Upper lobe of right lung (tissue), 1 donor: Measurements from ENCODE around the gene GRK5. TPM values are rescaled to one million over a fixed set of nuclear protein-coding genes. Genes with fewer than 3 reads are reported as not detected.

Experiments
- ATAC-seq: fragments of 200-7000 bp; cut with Tn5 transposase; one replicate; pipeline ENCODE4 v1.9.1; 2020; ENCODE audit warnings: mild to moderate bottlenecking, moderate library complexity
- DNase-seq: peaks from one replicate; pipeline ENCODE4 v3.0.0-alpha.2; 2020
- H3K27ac ChIP-seq: fragments of 200-600 bp; one replicate; pipeline ENCODE4 v1.8.0; 2022
- H3K27me3 ChIP-seq: fragments of 200-600 bp; one replicate; pipeline ENCODE4 v1.8.0; 2022; ENCODE audit warnings: mild to moderate bottlenecking
- H3K36me3 ChIP-seq: fragments of 200-600 bp; one replicate; pipeline ENCODE4 v1.8.0; 2022
- H3K4me1 ChIP-seq: fragments of 200-600 bp; one replicate; pipeline ENCODE4 v1.8.0; 2022
- H3K4me3 ChIP-seq: fragments of 200-600 bp; one replicate; pipeline ENCODE4 v1.8.0; 2022; ENCODE audit warnings: mild to moderate bottlenecking
- H3K9me3 ChIP-seq: fragments of 200-600 bp; one replicate; pipeline ENCODE4 v1.8.0; 2022
- intact Hi-C: fragments of 100-400 bp; cut with DNase I; formaldehyde crosslinking; loops from one replicate; pipeline ENCODE4 v1.11.0; 2022
- total RNA-seq: library from RNA; stranded (reverse); fragmentation: NEBNext Ultra II Directional; extraction: Animal tissue kit (Norgen Biotek cat#: 25700); gene quantifications from one replicate; pipeline ENCODE4 v1.2.1, GENCODE V29; 2021
- TF ChIP-seq, protein P1 (sequence below): fragments of 200-600 bp; IDR thresholded peaks from one replicate; pipeline ENCODE4 v1.8.0; 2022; ENCODE audit warnings: antibody characterized with exemption
- donor health status: DM: no; HTN: yes; CAD: no; lungs with severe emphysema.

Gene GRK5
- total RNA-seq, 1 donor from 2014 or later = 83.5 TPM

- no peaks in the 10 kb centered on the region for H3K36me3 ChIP-seq
- H3K27ac ChIP-seq = no peak overlapping the region
- DNase-seq (no peak), ATAC-seq (no peak)
- intact Hi-C loops = loop anchor here (10.0 kb wide), 1 partner anchor 354 kb away; the partner anchor contains the start of gene RGS10
- no peaks in the 10 kb centered on the region for H3K9me3 ChIP-seq
- TF ChIP-seq, protein P1, sequence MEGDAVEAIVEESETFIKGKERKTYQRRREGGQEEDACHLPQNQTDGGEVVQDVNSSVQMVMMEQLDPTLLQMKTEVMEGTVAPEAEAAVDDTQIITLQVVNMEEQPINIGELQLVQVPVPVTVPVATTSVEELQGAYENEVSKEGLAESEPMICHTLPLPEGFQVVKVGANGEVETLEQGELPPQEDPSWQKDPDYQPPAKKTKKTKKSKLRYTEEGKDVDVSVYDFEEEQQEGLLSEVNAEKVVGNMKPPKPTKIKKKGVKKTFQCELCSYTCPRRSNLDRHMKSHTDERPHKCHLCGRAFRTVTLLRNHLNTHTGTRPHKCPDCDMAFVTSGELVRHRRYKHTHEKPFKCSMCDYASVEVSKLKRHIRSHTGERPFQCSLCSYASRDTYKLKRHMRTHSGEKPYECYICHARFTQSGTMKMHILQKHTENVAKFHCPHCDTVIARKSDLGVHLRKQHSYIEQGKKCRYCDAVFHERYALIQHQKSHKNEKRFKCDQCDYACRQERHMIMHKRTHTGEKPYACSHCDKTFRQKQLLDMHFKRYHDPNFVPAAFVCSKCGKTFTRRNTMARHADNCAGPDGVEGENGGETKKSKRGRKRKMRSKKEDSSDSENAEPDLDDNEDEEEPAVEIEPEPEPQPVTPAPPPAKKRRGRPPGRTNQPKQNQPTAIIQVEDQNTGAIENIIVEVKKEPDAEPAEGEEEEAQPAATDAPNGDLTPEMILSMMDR = no peak
- no peak overlapping the region for H3K4me3 ChIP-seq
- H3K4me1 ChIP-seq = no peaks in the 10 kb centered on the region
- no peaks in the 10 kb centered on the region for H3K27me3 ChIP-seq
Observed at GRCh38 chr10:119190353-119190752, 17.0 kb upstream of the GRK5 start.

GRCh38 chr10:119190954-119191785 lies 16.2 kb upstream of the GRK5 start:
- Histone ChIP-seq H3K27me3 (no peaks in the 10 kb centered on the region), H3K9me3 (no peaks in the 10 kb centered on the region), H3K4me1 (no peaks in the 10 kb centered on the region), H3K36me3 (no peaks in the 10 kb centered on the region), H3K27ac (no peak overlapping the region), H3K4me3 (no peak overlapping the region)
- DNase-seq (no peak), ATAC-seq (no peak)
- TF ChIP-seq, protein P1 = no peak
- intact Hi-C loops = loop anchor here (10.0 kb wide), 1 partner anchor 354 kb away; the partner anchor contains the start of gene RGS10

DNA sequence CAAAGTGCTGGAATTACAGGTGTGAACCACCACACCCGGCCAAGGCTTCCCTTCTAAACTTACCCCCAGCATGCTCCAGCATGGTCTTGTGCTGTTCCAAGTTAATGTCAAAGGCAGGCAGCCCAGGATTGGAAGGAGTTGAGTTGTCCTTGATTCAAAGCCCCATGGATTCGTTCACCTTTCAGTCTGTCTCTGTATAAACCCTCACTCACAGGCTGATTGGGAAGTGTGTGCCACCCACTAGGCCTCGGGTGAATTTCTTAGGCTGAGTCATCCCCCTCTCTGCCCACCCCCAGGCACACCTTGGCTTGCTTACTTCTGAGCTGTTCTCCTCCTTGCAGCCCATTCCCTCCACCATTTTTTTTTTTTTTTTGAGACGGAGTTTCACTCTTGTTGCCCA lies 15.5 kb upstream of the GRK5 start:
- Histone ChIP-seq H3K36me3 (no peaks in the 10 kb centered on the region), H3K9me3 (no peaks in the 10 kb centered on the region), H3K4me1 (no peaks in the 10 kb centered on the region), H3K27ac (no peak overlapping the region), H3K4me3 (no peak overlapping the region), H3K27me3 (no peaks in the 10 kb centered on the region)
- DNase-seq (no peak), ATAC-seq (no peak)
- TF ChIP-seq, protein P1 = no peak
- intact Hi-C loops = loop anchor here (10.0 kb wide), 1 partner anchor 353 kb away; the partner anchor contains the start of gene RGS10

- no peaks in the 10 kb centered on the region for H3K36me3 ChIP-seq
- no peak overlapping the region for H3K27ac ChIP-seq
- intact Hi-C loops = loop anchor here (10.0 kb wide), 1 partner anchor 347 kb away; the partner anchor contains the start of gene RGS10
- H3K4me3 ChIP-seq = no peak overlapping the region
- H3K27me3 ChIP-seq = no peaks in the 10 kb centered on the region
- DNase-seq = no peak
- ATAC-seq = peak; percentile 48
- TF ChIP-seq, protein P1 = no peak
- H3K9me3 ChIP-seq = no peaks in the 10 kb centered on the region
- peaks cover 6% of the 10 kb centered on the region for H3K4me1 ChIP-seq
Observed at GRCh38 chr10:119197921-119198320, 9.4 kb upstream of the GRK5 start.

DNA sequence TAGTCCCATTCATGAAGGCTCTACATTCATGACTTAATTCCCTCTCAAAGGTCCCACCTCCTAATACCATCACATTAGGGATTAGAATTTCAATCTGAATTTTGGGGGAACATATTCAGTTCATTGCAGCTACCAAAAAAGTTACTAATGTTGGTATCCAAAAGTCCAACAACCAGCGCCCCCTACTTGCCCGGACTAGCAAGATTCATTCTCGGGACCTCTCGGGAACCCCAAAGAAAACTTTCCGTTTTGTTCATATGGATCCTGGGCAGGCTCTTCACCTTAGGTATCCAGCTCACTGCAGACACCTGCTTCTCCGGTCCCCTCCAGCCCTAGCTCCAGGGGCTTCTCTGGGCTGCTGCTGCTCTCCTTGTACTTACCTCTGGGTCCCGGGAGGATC lies 8.9 kb upstream of the GRK5 start:
- Histone ChIP-seq H3K27ac (peak overlapping the region; percentile 24), H3K9me3 (no peaks in the 10 kb centered on the region), H3K4me3 (no peak overlapping the region), H3K36me3 (no peaks in the 10 kb centered on the region), H3K4me1 (peaks cover 6% of the 10 kb centered on the region), H3K27me3 (no peaks in the 10 kb centered on the region)
- DNase-seq (no peak), ATAC-seq (peak; percentile 20)
- intact Hi-C loops = loop anchor here (10.0 kb wide), 1 partner anchor 346 kb away; the partner anchor contains the start of gene RGS10
- TF ChIP-seq, protein P1 = peak; percentile 37
